Tibial nerve (tissue), 3 donors: ENCODE results near the gene EVI2B.

Experiments
- CTCF ChIP-seq, 5 experiments: fragments of 200-600 bp in 3 of 5; fragments of 450-650 bp in 2 of 5; sonication (generic) in 3 of 5; IDR thresholded peaks; one replicate each; pipeline ENCODE4 v1.5.1; 2016 to 2019; ENCODE audit warnings: antibody characterized with exemption in 5 of 5, mild to moderate bottlenecking in 3 of 5, moderate library complexity in 2 of 5
- POLR2A ChIP-seq, 2 donors: fragments of 450-650 bp; IDR thresholded peaks; one replicate each; pipeline ENCODE4 v1.6.1; 2017; ENCODE audit warnings: antibody characterized with exemption in 2 of 2, mild to moderate bottlenecking in 2 of 2, moderate library complexity in 2 of 2

DNA sequence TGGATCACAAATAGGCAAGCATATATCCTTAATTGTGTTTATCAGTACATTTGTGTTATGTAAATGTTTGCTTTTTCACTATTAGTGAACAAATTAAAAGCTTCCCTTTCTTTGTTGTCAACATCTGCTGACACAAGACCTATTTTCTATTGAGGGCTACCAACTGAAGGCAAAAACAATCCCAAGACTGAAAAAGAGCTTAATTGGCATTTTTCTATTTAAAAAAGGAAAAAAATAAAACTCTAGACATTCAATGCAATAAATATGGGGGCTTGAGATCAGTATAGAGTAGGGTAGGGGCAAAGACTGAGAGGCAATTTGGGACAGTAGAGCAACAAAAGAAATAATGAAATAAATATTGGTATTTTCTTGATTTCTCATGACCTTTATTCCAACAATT is 41.1 kb downstream of the EVI2B start:
- TF ChIP-seq POLR2A (IDR thresholded peaks at IDR 0.05) (no peak), CTCF (IDR thresholded peaks at IDR 0.05) (no peak)
